Measurements from ENCODE around the gene ADGRD1. TPM values are rescaled to one million over a fixed set of nuclear protein-coding genes. Genes with fewer than 3 reads are reported as not detected.

Gene ADGRD1
- total RNA-seq, 1 donor from 2014 or later: 46.9 TPM

DNA sequence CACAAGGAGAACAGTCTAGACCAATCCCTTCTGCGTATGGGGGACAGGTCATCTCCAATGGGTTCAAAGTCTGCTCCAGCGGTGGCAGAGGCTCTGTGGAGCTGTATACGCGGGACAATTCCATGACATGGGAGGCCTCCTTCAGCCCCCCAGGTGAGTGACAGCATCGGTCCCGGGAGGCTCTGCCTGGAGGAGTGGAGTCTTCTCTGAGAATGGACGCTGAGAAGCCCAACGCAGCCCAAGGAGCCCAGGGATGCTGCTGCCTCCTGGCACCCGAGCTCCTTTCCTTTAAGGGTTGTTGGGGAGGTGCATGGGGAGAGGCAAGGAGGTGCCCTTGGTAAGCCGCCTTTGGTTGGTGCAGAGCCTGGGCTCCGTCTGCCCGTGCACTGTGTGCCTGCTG is 28.2 kb downstream of the ADGRD1 start:
- H3K27ac ChIP-seq: no peak overlapping the region
- no peaks in the 10 kb centered on the region for H3K36me3 ChIP-seq
- H3K9me3 ChIP-seq: no peaks in the 10 kb centered on the region
- no peak for DNase-seq (ENCODE audit: low spot score in 2 of 2)
- H3K4me3 ChIP-seq: no peak overlapping the region
- no peaks in the 10 kb centered on the region for H3K4me1 ChIP-seq
- no peaks in the 10 kb centered on the region for H3K27me3 ChIP-seq
- TF ChIP-seq, protein P1, sequence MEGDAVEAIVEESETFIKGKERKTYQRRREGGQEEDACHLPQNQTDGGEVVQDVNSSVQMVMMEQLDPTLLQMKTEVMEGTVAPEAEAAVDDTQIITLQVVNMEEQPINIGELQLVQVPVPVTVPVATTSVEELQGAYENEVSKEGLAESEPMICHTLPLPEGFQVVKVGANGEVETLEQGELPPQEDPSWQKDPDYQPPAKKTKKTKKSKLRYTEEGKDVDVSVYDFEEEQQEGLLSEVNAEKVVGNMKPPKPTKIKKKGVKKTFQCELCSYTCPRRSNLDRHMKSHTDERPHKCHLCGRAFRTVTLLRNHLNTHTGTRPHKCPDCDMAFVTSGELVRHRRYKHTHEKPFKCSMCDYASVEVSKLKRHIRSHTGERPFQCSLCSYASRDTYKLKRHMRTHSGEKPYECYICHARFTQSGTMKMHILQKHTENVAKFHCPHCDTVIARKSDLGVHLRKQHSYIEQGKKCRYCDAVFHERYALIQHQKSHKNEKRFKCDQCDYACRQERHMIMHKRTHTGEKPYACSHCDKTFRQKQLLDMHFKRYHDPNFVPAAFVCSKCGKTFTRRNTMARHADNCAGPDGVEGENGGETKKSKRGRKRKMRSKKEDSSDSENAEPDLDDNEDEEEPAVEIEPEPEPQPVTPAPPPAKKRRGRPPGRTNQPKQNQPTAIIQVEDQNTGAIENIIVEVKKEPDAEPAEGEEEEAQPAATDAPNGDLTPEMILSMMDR (IDR thresholded peaks at IDR 0.05): no peak
- intact Hi-C loops (cut with DNase I): no loop called here

DNA sequence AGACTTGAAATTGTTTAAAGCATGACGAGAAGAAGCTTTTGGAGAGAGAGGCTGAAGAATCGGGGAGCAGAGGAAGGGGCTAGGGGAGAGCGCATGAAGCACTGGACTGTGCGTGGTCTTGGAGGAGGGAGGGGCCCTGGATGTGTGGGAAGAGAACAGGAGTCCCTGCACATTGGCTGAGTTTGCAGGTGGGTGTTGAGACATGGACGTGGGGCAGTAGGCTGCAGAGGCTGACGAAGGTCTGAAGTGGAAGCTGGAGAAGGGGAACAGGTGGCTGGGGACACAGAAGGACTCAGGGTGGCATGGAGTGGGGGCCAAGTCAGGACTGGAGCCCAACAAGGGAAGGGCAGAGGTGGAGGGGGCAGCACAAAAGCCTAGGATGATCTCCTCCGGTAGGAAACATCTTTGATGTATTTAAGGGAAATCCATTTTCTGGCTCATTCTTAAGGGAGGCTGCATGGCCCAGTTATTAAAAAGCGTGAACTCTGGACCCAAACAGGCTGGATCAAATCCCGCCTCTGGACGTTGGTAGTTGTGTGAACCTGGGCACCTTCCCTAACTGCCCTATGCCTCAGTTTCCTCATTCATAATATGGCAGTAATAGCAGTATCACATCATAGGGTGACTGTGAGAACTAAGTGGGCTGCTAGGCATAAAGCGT is 29.0 kb downstream of the ADGRD1 start:
- H3K36me3 ChIP-seq: no peaks in the 10 kb centered on the region
- intact Hi-C loops (cut with DNase I): no loop called here
- H3K4me1 ChIP-seq: no peaks in the 10 kb centered on the region

DNA sequence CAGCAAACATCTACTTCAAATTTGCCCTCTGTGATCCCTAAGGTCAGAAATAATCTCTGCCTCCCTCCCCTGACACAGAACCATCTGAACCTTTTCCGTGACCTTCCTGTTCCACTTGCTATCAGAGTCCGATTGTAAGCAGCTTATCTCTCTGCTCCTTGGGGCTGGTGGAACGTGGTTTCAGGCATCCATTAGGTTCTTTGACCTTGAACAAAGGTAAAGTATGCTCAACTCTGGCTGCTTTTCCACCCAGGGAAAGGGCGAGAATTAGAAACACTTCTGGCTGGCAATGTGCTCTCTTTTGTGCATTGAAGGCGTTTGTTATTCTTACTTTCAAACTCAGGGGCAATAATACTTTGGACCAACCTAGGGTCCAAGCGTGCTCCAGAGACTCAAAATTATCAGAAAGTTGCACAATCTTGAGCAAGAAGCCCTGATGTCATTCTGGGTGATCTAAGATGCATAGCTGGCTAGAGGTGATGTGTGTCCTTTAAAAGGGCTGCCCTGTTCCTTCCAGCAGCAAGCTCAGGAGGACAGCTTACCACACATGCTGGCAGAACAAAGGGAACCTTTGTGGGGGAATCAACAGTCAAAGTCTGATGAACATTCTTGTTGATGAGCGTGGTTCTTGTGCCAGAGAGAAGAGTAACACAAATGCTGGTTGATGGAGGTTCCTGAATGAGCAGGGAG is 29.8 kb downstream of the ADGRD1 start:
- intact Hi-C loops (cut with DNase I): no loop called here
- H3K4me1 ChIP-seq: no peaks in the 10 kb centered on the region
- H3K36me3 ChIP-seq: no peaks in the 10 kb centered on the region
- no peak for DNase-seq (ENCODE audit: low spot score in 2 of 2)
- TF ChIP-seq, protein P1 (IDR thresholded peaks at IDR 0.05): no peak
- H3K27ac ChIP-seq: no peak overlapping the region
- H3K27me3 ChIP-seq: no peaks in the 10 kb centered on the region
- H3K9me3 ChIP-seq: no peaks in the 10 kb centered on the region
- no peak overlapping the region for H3K4me3 ChIP-seq

More for the DNA sequence above, 29.0 kb downstream of the ADGRD1 start:
- DNase-seq (ENCODE audit: low spot score in 2 of 2): no peak
- TF ChIP-seq, protein P1 (IDR thresholded peaks at IDR 0.05): no peak
- H3K27me3 ChIP-seq: no peaks in the 10 kb centered on the region
- no peaks in the 10 kb centered on the region for H3K9me3 ChIP-seq
- no peak overlapping the region for H3K27ac ChIP-seq
- H3K4me3 ChIP-seq: no peak overlapping the region

DNA sequence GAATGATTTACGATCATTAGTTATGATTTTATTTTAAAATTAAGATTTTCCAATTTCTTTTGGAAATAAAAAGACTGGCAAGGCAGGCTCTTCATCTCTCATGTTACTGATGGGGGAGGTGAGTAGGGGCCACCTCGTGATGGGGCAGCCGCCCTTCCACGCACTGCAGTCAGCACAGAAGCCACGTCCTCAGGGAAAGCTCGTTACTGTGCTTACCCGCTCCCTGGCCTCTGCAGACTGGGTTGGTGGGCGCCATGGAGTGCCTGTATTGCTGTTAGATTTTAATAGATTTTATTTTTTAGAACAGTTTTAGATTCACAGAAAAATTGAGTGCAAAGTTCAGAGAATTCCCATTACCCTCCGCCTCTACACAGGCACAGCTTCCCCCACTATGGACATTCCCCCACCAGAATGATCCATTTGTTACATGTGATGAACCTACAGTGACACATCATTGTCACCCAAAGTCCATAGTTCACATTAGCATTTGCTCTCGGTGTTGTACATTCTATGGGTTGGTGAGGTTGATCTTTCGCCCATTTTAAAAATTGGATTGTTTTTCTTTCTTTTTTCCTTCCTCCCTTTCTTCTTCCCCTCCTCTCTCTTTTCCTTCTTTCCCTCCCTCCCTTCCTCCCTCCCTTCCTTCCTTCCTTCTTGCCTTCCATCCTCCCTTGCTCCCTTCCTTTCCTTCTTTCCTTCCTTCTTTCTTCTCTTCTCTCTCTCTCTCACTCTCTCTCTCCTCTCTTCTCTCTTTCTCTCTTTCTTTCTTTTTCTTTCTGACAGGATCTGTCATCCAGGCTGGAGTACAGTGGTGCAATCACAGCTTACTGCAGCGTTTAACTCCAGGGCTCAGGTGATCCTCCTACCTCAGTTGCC is 30.7 kb downstream of the ADGRD1 start:
- TF ChIP-seq, protein P1 (IDR thresholded peaks at IDR 0.05): no peak
- H3K27ac ChIP-seq: no peak overlapping the region

DNA sequence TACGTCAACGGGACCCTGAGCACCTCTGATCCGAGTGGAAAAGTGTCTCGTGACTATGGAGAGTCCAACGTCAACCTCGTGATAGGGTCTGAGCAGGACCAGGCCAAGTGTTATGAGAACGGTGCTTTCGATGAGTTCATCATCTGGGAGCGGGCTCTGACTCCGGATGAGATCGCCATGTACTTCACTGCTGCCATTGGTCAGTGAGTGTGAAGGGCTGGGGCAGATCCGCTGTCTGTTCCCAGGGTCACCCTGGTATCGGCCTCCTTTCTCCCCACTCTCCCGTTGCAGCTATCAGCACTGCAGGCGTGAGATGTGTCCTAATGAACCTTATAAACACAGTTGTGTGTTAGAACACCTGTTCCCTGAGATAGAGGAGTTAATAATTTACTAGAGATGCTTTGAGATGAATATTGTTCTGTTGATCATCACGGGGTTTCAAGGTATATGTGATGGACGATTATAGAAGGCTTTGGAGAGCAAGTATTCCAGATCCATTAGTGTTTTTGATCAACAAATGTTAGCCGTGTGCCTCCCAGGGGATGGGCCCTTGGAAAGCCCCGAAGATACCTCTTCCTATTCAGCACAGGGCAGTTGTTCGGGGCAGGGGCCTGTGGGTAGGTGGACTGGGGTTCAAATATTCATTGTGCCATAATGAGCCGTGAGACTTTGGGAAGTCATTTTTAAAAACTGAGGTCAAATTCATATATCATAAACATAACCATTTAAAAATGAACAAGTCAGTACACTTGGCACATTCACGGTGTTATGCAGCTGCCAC is 33.6 kb downstream of the ADGRD1 start:
- peaks cover 0 to under 1% of the 10 kb centered on the region in 2 donors for H3K36me3 ChIP-seq
- H3K27ac ChIP-seq: no peak overlapping the region
- H3K4me3 ChIP-seq: no peak overlapping the region
- no peaks in the 10 kb centered on the region for H3K9me3 ChIP-seq
- no peak for DNase-seq (ENCODE audit: low spot score in 2 of 2)
- no peaks in the 10 kb centered on the region for H3K27me3 ChIP-seq
- intact Hi-C loops (cut with DNase I): no loop called here
- TF ChIP-seq, protein P1 (IDR thresholded peaks at IDR 0.05): no peak
- H3K4me1 ChIP-seq: no peaks in the 10 kb centered on the region

More for the DNA sequence above, 30.7 kb downstream of the ADGRD1 start:
- Histone ChIP-seq H3K36me3 (no peaks in the 10 kb centered on the region), H3K4me3 (no peak overlapping the region), H3K9me3 (no peaks in the 10 kb centered on the region), H3K27me3 (no peaks in the 10 kb centered on the region), H3K4me1 (no peaks in the 10 kb centered on the region)
- intact Hi-C loops (cut with DNase I): no loop called here
- DNase-seq (ENCODE audit: low spot score in 2 of 2): no peak
